ENCODE data around the gene LGI4.
"Not testable (repeated sequence)": the region's sequence is repeated elsewhere in the genome, so short reads cannot be mapped to it uniquely, and the experiment has no call there.

Gene LGI4

DNA sequence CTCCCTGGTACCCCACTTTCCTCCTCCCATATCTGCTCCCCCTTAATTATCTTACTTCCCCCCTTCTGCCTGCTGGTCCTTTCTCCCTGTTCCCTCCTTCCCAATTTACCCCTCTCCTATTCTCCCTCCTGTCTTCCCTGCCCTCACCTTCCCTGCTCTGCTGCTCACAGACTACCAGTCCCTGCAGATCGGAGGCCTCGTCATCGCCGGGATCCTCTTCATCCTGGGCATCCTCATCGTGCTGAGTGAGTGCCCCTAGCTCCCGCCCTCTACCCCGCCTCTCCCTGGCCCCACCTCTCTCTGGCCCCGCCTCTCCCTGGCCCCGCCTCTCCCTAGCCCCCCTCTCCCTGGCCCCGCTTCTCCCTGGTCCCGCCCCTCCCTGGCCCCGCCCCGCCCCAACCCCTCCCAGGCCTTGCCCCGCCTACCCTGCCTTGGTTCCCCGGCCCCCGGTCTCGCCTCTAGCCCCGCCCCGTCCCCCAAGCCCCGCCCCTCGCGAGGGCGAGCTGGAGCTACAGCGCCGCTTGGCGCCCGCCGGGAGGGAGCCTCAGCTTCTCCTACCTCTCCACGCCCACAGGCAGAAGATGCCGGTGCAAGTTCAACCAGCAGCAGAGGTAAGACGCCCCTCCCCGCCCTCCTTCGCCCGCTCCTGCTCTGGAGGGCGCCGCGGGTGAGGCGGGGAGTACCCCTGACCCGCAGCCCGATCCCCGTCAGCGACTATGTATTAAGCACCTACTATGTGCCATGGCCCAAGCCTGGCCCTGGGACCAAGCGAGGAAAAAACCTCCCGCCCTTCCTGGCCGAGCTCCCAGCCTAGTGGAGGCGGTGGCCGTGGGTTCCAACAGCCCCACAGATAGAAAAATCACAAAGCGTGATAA lies 6.3 kb upstream of the LGI4 start:
- peak; percentile 81 for ATAC-seq
- peak; percentile 97 for DNase-seq
- Mint-ChIP-seq H3K27ac (peak overlapping the region; percentile 41), H3K4me1 (peaks cover 32% of the 10 kb centered on the region), H3K36me3 (ENCODE audit: low read depth) (no peaks in the 10 kb centered on the region), H3K4me3 (peak overlapping the region; percentile 80), H3K9me3 (no peaks in the 10 kb centered on the region), H3K27me3 (peaks cover 20% of the 10 kb centered on the region)

DNA sequence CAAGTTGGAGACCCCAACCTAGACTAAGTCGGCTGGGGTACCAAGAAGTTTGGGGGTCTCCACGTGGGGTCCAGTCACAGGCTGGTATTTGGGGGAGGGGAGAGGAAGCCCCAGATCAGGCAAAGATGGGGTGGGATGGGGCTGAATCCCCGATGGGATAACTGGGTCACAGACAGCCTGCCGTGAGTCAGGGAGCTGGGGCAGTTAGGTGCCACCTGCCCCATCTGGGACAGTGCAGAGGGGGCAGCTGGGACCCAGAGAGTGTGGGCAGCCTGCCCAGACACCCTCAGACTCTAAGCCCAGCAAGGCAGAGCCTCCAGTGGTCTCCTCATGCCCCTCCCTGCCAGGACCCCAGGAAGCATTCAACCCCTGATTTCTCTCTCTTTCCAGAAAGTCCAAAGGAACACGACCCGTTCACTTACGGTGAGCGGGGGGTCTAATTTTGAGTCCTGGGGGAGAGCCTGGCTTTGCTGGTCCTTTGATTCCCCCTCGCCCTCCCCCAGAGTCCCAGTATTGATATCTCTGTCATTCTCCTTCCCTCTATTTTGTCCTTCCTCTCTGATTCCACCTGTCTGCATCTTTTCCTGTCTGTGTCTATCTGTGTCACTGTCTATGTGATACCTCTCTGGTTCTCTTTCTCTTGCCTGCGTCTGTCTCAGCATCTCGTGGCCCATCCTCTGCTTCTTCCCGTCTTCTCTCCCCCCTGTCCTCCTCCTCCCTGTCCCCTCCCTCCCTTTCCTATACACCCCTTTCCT lies 5.5 kb upstream of the LGI4 start:
- no peak for DNase-seq
- Mint-ChIP-seq H3K9me3 (no peaks in the 10 kb centered on the region), H3K27ac (no peak overlapping the region), H3K36me3 (ENCODE audit: low read depth) (no peaks in the 10 kb centered on the region), H3K27me3 (peaks cover 20% of the 10 kb centered on the region), H3K4me1 (peaks cover 32% of the 10 kb centered on the region), H3K4me3 (peak overlapping the region; percentile 32)
- no peak for ATAC-seq

DNA sequence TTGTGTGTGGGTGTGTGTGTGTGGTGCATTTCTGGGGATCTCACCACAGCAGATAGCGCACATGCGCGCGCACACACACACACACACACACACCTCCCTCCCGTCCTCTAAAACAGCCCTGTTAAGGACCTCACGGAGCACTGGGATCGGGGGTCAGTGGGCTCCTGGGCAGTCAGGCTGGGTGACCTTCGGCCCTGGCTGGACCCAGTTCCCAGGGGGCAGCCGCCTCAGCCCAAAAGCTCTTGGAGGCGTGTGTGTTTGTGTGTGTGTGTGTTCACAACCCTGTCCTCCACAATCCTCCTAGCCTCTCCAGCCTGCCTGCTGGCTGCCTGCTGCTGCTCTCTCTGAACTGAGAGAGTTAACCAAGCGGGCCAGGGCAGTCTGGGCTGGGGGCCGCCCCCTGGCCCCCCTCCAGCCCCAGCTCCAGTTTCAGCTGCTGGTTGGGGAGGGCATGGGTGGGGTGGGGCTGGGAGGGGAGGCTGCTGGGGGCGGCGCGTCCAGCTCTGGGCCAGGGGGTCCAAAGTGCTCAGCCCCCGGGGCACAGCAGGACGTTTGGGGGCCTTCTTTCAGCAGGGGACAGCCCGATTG lies 3.5 kb upstream of the LGI4 start, which contains the start of gene FXYD1:
TSS of gene FXYD1 (plus strand) at position 520 of the 588 bp plus-strand sequence. CDS start 1,256 bp downstream, outside the sequence.
- Mint-ChIP-seq H3K27me3 (peaks cover 15% of the 10 kb centered on the region), H3K9me3 (no peaks in the 10 kb centered on the region), H3K4me3 (no peak within 1 kb of the TSS), H3K4me1 (peaks cover 23% of the 10 kb centered on the region), H3K27ac (no peak within 1 kb of the TSS), H3K36me3 (ENCODE audit: low read depth) (no peaks in the 10 kb centered on the region)
- DNase-seq: no peak
- ATAC-seq: no peak

DNA sequence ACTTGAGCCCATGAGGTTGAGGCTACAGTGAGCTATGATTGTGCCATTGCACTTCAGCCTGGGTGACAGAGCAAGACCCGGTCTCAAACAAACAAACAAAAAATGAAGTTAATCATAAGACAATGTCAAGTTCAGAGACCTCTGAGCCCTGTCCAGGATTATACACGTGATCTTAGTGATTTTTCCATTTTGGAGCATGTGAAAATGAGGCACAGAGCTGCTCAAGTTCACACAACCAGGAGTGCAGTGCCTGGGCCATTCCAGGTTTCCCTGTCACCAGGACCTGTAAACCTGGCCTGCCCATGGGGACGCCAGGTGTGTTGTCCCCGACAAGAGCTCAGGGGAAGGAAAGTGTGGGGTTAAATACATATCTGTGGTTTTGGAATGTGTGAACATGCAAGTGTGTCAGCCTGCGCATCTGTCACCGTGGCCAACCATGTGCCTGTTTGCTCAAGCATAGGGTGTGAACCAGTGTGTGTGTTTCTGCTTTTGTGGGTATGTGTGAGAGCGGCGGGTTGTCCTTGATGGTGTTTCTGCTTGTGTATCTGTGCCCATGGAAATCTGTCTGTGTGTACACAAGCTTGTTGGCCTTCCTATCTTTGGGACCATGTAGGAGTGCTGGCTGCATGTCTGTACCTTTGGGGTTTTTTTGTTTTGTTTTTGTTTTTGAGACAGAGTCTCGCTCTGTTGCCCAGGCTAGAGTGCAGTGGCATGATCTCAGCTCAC lies 2.3 kb upstream of the LGI4 start:
- Mint-ChIP-seq H3K27ac (no peak overlapping the region), H3K36me3 (ENCODE audit: low read depth) (no peaks in the 10 kb centered on the region), H3K4me3 (no peak overlapping the region), H3K9me3 (no peaks in the 10 kb centered on the region), H3K4me1 (peaks cover 17% of the 10 kb centered on the region), H3K27me3 (peaks cover 14% of the 10 kb centered on the region)
- no peak for ATAC-seq
- no peak for DNase-seq

DNA sequence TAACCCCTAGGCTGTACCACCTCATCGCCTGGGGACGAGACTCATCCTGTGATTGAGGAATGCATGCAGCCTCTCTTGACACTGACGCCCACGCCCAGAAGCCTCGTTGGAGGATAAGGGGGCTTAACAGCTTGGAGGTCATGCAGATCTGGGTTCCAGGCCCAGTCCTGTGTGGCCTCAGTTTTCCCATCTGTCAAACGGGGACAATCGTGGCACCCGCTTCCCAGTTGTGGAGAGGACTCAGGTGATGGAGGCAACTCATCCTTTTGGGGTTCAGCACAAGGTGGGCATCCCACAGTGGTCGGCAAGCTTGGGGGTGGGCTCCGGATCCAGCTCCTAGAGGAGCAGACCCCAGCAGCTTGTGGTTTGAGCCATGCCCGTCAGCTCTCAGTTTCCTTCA lies 1.4 kb upstream of the LGI4 start:
- Mint-ChIP-seq H3K4me3 (no peak overlapping the region), H3K36me3 (ENCODE audit: low read depth) (no peaks in the 10 kb centered on the region), H3K27me3 (peaks cover 8% of the 10 kb centered on the region), H3K9me3 (no peaks in the 10 kb centered on the region), H3K27ac (no peak overlapping the region), H3K4me1 (peaks cover 9% of the 10 kb centered on the region)
- DNase-seq (no peak), ATAC-seq (no peak)

DNA sequence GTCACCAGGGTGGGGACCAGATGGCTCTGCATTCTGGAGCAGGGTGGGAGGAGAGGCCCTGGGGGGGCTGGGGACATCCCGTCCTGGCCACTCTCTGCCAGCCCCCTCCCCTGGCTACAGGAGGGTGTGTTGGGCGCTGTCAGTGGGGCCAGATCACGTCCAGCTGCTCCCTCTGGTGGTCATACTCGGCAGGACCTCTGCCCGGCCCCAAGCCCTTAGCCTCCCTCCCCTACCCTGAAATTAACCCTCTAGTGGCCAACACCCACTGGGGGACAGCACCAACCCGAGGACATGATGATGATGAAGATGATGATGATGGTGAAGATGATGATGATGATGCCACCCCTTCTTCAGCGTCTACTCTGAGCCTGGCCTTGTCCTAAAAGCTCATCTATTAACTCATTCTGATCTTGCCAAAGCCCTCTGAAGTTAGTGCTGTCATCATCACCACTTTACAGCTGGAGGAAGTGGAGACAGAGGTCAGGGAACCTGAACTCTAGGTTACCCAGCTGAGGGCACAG lies 590 bp upstream of the LGI4 start:
- H3K27me3 Mint-ChIP-seq: peaks cover 5% of the 10 kb centered on the region
- H3K27ac Mint-ChIP-seq: no peak overlapping the region
- H3K4me3 Mint-ChIP-seq: no peak overlapping the region
- no peaks in the 10 kb centered on the region for H3K9me3 Mint-ChIP-seq
- ATAC-seq: peak; percentile 69
- H3K4me1 Mint-ChIP-seq: peaks cover 4% of the 10 kb centered on the region
- no peaks in the 10 kb centered on the region for H3K36me3 Mint-ChIP-seq (ENCODE audit: low read depth)
- peak; percentile 78 for DNase-seq

DNA sequence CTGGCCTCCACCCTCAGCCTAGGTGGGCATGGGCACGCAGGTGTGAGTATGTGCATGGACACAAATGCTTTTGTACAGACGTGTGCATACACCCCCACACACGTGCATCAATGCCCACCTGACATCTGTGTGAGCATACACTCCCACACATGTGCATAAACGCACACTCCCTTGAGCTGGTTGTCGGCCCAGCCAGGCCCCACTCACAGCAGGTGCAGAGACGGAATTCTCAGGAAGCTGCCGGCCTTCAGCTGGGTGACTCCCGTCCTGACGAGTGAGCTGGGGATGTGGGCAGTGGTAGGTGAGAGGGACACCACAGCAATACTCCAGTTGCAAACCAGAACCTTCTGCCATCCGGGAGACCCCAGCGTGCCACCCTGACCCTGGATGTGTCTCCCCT lies 1.0 kb downstream of the LGI4 start:
- H3K27ac Mint-ChIP-seq: no peak overlapping the region
- H3K36me3 Mint-ChIP-seq (ENCODE audit: low read depth): no peaks in the 10 kb centered on the region
- no peak for DNase-seq
- no peak overlapping the region for H3K4me3 Mint-ChIP-seq
- H3K9me3 Mint-ChIP-seq: no peaks in the 10 kb centered on the region
- H3K4me1 Mint-ChIP-seq: peaks cover 4% of the 10 kb centered on the region
- H3K27me3 Mint-ChIP-seq: peaks cover 5% of the 10 kb centered on the region
- no peak for ATAC-seq

DNA sequence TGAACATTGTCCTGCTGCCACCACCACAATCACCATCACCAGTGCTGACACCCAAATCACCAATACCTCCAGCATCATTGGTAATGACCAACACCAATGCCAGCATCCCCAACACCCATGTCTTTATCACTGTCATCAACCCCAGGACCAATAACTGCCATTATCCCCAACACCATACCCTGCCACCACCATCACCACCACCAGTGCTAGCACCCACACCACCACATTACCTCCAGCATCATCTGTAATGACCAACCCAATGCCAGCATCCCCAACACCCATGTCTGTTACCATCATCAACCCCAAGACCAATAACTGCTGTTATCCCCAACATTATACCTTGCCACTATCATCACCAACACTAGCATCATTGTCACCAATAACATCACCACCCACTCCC lies 2.6 kb downstream of the LGI4 start:
- ATAC-seq (no peak), DNase-seq (no peak)
- Mint-ChIP-seq H3K27me3 (peaks cover 3% of the 10 kb centered on the region), H3K9me3 (no peaks in the 10 kb centered on the region), H3K4me1 (peaks cover under 1% of the 10 kb centered on the region), H3K27ac (no peak overlapping the region), H3K4me3 (no peak overlapping the region), H3K36me3 (ENCODE audit: low read depth) (no peaks in the 10 kb centered on the region)

DNA sequence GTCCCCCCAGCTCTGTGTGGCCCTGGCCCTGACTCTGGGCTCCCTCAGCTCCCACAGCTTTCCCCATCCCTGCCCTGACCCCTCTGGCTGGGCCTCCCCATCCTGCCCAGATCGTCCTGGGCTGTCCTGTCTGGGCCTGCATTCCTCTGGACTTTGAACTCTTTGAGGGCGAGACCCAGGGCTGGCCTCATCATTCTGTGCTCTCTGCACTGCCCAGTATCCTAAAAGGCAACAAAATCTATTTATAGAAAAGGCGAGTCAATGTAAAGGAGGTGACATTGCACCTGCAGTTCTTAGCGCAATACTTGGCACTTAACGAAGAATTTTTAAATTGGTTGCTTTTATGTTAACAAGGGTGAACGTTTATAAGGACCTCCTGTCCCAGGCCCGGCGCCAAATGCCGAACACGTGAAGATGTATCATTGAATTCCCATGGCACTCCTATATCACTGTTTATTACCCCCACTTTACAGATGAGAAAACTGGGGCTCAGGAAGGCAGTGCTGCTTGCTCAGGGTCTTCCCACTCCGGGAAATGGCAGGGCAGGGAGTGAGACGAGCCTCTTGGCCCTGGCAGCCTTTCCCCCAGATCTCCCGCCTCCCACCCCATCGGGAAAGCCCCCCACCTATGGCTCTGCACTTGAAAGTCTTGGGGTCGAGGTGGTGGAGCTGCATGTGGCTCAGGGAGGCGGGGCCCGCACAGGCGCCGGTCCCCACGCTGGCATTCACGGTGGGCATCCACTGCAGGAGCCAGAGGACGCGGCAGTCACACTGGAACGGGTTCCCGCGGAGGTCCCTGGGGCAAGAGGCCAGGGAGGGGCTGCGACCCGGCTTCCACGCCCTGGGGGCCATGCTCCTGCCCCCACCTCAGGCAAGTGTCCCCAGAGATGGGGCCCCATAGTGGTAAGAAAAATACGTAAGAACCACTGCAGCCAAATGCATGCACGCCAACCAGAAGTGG lies 3.8 kb downstream of the LGI4 start:
- no peaks in the 10 kb centered on the region for H3K36me3 Mint-ChIP-seq (ENCODE audit: low read depth)
- DNase-seq: no peak
- H3K4me3 Mint-ChIP-seq: no peak overlapping the region

DNA sequence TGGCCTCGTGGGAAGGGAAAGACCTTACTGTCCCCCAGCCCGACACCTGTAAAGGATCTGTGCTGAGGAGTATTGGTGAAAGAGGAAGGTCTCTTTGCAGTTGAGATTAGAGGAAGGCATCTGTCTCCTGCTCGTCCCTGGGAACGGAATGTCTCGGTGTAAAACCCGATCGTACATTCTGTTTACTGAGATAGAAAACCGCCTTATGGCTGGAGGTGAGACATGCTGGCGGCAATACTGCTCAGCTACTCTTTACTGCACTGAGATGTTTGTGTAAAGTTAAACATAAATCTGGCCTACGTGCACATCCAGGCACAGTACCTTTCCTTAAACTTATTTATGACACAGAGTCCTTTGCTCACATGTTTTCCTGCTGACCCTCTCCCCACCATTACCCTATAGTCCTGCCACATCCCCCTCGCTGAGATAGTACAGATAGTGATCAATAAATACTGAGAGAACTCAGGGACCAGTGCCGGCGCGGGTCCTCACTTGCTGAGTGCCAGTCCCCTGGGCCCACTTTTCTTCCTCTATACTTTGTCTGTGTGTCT lies 5.1 kb downstream of the LGI4 start:
- H3K4me3 Mint-ChIP-seq; ATAC-seq; H3K27ac Mint-ChIP-seq; H3K27me3 Mint-ChIP-seq; H3K9me3 Mint-ChIP-seq; H3K36me3 Mint-ChIP-seq (ENCODE audit: low read depth); DNase-seq; H3K4me1 Mint-ChIP-seq: not testable (repeated sequence)

More for the DNA sequence above, 3.8 kb downstream of the LGI4 start:
- Mint-ChIP-seq H3K27ac (no peak overlapping the region), H3K27me3 (no peaks in the 10 kb centered on the region), H3K4me1 (no peaks in the 10 kb centered on the region), H3K9me3 (no peaks in the 10 kb centered on the region)
- ATAC-seq: no peak

DNA sequence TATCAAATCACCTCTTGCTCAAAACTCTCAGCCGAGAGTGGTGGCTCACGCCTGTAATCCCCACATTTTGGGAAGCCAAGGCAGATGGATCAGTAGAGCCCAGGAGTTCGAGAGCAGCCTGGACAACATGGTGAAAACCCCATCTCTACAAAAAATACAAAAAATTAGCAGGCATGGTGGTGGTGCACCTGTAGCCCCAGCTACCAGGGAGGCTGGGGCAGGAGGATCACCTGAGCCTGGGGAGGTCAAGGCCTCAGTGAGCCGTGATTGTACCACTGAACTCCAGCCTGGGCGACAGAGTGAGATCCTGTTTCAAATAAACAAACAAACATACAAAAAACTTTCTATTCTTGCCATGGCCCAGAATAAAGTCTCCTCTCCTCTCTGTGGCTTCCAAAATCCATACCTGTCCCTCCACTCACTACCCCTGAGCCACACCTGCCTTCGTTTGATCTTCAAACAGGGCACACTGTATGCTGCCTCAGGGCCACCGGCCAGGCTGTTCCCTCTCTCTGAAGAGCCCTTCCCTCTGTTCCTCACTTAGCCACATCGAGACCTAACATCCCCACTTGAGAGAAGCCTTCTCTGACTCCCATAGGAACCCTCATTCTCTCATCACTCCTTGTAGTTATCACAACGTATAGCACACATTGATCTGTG lies 6.3 kb downstream of the LGI4 start:
- H3K9me3 Mint-ChIP-seq: no peaks in the 10 kb centered on the region
- H3K4me3 Mint-ChIP-seq: no peak overlapping the region
- H3K27me3 Mint-ChIP-seq: no peaks in the 10 kb centered on the region
- no peaks in the 10 kb centered on the region for H3K36me3 Mint-ChIP-seq (ENCODE audit: low read depth)
- peaks cover 12% of the 10 kb centered on the region for H3K4me1 Mint-ChIP-seq
- DNase-seq (no peak), ATAC-seq (no peak)
- H3K27ac Mint-ChIP-seq: no peak overlapping the region

DNA sequence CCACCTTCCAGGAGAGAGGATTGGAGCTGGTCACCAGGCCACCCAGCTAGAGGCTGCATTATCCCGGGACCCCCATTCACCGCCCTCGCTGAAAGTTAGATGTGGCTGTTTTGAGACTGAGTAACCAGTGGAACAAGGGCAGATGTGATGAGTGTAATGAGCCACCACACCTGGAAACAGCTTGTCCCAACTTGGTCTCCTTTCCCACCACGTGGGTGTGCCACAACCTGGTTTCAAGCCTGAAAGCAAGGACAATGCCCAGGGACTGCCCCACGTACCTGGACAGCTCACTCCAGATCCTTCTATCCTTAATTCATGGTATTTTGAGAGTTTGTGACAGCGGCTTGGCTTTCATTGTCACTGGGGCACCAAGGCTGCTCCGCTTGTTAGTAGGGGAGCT lies 7.0 kb downstream of the LGI4 start:
- DNase-seq: no peak
- H3K4me3 Mint-ChIP-seq: no peak overlapping the region
- no peaks in the 10 kb centered on the region for H3K9me3 Mint-ChIP-seq
- peaks cover 12% of the 10 kb centered on the region for H3K4me1 Mint-ChIP-seq
- no peaks in the 10 kb centered on the region for H3K27me3 Mint-ChIP-seq
- no peak overlapping the region for H3K27ac Mint-ChIP-seq
- ATAC-seq: no peak
- H3K36me3 Mint-ChIP-seq (ENCODE audit: low read depth): no peaks in the 10 kb centered on the region

DNA sequence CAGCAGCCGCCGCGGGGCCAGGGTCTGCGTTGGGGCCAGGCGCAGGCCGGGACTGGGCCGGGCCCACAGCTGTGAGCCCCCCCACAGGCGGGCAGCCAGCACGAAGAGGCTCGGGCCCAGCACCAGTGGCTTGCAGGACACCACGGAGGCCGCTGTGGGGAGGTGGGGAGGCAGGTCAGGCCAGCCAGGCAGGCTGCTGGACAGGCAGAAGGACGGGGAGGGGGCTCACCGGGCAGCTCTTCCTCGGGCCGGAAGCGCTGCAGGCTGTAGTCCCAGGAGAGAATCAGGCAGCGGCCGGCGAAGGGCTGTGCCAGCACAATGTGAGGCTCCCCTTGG lies 8.3 kb downstream of the LGI4 start:
- H3K27me3 Mint-ChIP-seq: no peaks in the 10 kb centered on the region
- no peaks in the 10 kb centered on the region for H3K9me3 Mint-ChIP-seq
- no peak overlapping the region for H3K27ac Mint-ChIP-seq
- H3K36me3 Mint-ChIP-seq (ENCODE audit: low read depth): no peaks in the 10 kb centered on the region
- H3K4me3 Mint-ChIP-seq: no peak overlapping the region
- peaks cover 12% of the 10 kb centered on the region for H3K4me1 Mint-ChIP-seq
- no peak for ATAC-seq
- DNase-seq: no peak

All from activated naive CD8-positive, alpha-beta T cell treated with anti-CD3 and anti-CD28 coated beads, Interleukin-2, amount 50 U/mL, for 24 hours (primary cell).